ENCODE results near the gene ATRAID. TPM values are rescaled to one million over a fixed set of nuclear protein-coding genes. Genes with fewer than 3 reads are reported as not detected.

Gene ATRAID
- total RNA-seq, 1 experiment from 2014 or later: 104 TPM

GRCh38 chr2:27220091-27220490 is 8.2 kb downstream of the ATRAID start:
- peaks cover 51% of the 10 kb centered on the region for H3K36me3 Mint-ChIP-seq (ENCODE audit: insufficient read depth, unreplicated experiment)
- peaks cover 29% of the 10 kb centered on the region for H3K4me1 Mint-ChIP-seq (ENCODE audit: low read depth, unreplicated experiment)
- intact Hi-C loops (cut with micrococcal nuclease; ENCODE audit: unreplicated experiment): no loop called here

GRCh38 chr2:27221166-27221565 is 9.3 kb downstream of the ATRAID start:
- Mint-ChIP-seq H3K27ac (ENCODE audit: unreplicated experiment) (no peak overlapping the region), H3K9me3 (ENCODE audit: low read depth, unreplicated experiment) (no peaks in the 10 kb centered on the region), H3K4me3 (ENCODE audit: low read depth, unreplicated experiment) (no peak overlapping the region), H3K36me3 (ENCODE audit: insufficient read depth, unreplicated experiment) (peaks cover 43% of the 10 kb centered on the region), H3K4me1 (ENCODE audit: low read depth, unreplicated experiment) (peaks cover 25% of the 10 kb centered on the region), H3K27me3 (ENCODE audit: unreplicated experiment) (no peaks in the 10 kb centered on the region)
- no peak for DNase-seq
- BruUV-seq (replicated peaks): no TSS peak
- no peak for TF ChIP-seq CTCF (IDR thresholded peaks at IDR 0.05; ENCODE audit: unreplicated experiment)
- intact Hi-C loops (cut with micrococcal nuclease; ENCODE audit: unreplicated experiment): no loop called here
- CTCF ChIA-PET: interaction anchor here (0.6 to 0.7 kb wide), 2 partner anchors 22 to 407 kb away, joined by 3 to 10 read pairs; no protein-coding TSS in a partner anchor

More at GRCh38 chr2:27220091-27220490, 8.2 kb downstream of the ATRAID start:
- no peaks in the 10 kb centered on the region for H3K27me3 Mint-ChIP-seq (ENCODE audit: unreplicated experiment)
- no peak for TF ChIP-seq CTCF (IDR thresholded peaks at IDR 0.05; ENCODE audit: unreplicated experiment)
- H3K9me3 Mint-ChIP-seq (ENCODE audit: low read depth, unreplicated experiment): no peaks in the 10 kb centered on the region
- H3K4me3 Mint-ChIP-seq (ENCODE audit: low read depth, unreplicated experiment): no peak overlapping the region
- CTCF ChIA-PET: no interaction called here
- no peak for DNase-seq
- BruUV-seq (replicated peaks): no TSS peak
- H3K27ac Mint-ChIP-seq (ENCODE audit: unreplicated experiment): no peak overlapping the region

- DNase-seq: no peak
- CTCF ChIA-PET: no interaction called here
- Mint-ChIP-seq H3K9me3 (ENCODE audit: low read depth, unreplicated experiment) (no peaks in the 10 kb centered on the region), H3K27ac (ENCODE audit: unreplicated experiment) (no peak overlapping the region), H3K36me3 (ENCODE audit: insufficient read depth, unreplicated experiment) (peaks cover 43% of the 10 kb centered on the region), H3K4me1 (ENCODE audit: low read depth, unreplicated experiment) (peaks cover 12% of the 10 kb centered on the region), H3K4me3 (ENCODE audit: low read depth, unreplicated experiment) (no peak overlapping the region), H3K27me3 (ENCODE audit: unreplicated experiment) (no peaks in the 10 kb centered on the region)
- no TSS peak for BruUV-seq (replicated peaks)
- intact Hi-C loops (cut with micrococcal nuclease; ENCODE audit: unreplicated experiment): no loop called here
- TF ChIP-seq CTCF (IDR thresholded peaks at IDR 0.05; ENCODE audit: unreplicated experiment): no peak
Measured at GRCh38 chr2:27222407-27222806, 10.6 kb downstream of the ATRAID start.

- BruUV-seq (replicated peaks): no TSS peak
- TF ChIP-seq CTCF (IDR thresholded peaks at IDR 0.05; ENCODE audit: unreplicated experiment): no peak
- no peak for DNase-seq
- Mint-ChIP-seq H3K4me1 (ENCODE audit: low read depth, unreplicated experiment) (peaks cover 4% of the 10 kb centered on the region), H3K27ac (ENCODE audit: unreplicated experiment) (no peak overlapping the region), H3K4me3 (ENCODE audit: low read depth, unreplicated experiment) (no peak overlapping the region), H3K27me3 (ENCODE audit: unreplicated experiment) (no peaks in the 10 kb centered on the region), H3K9me3 (ENCODE audit: low read depth, unreplicated experiment) (no peaks in the 10 kb centered on the region), H3K36me3 (ENCODE audit: insufficient read depth, unreplicated experiment) (peaks cover 33% of the 10 kb centered on the region)
- CTCF ChIA-PET: interaction anchor here (0.6 kb wide), 1 partner anchor 73 kb away, joined by 3 read pairs; no protein-coding TSS in a partner anchor
- intact Hi-C loops (cut with micrococcal nuclease; ENCODE audit: unreplicated experiment): no loop called here
Measured at GRCh38 chr2:27223416-27223815, 11.6 kb downstream of the ATRAID start.

All from Calu3 (cell line).